KG1 (cell line): ENCODE results near the gene NLGN3.

ENCODE experiments used
- DNase-seq: peaks from one replicate; lab custom pipeline; 2025; lab: John Stamatoyannopoulos, UW

Gene NLGN3

DNA sequence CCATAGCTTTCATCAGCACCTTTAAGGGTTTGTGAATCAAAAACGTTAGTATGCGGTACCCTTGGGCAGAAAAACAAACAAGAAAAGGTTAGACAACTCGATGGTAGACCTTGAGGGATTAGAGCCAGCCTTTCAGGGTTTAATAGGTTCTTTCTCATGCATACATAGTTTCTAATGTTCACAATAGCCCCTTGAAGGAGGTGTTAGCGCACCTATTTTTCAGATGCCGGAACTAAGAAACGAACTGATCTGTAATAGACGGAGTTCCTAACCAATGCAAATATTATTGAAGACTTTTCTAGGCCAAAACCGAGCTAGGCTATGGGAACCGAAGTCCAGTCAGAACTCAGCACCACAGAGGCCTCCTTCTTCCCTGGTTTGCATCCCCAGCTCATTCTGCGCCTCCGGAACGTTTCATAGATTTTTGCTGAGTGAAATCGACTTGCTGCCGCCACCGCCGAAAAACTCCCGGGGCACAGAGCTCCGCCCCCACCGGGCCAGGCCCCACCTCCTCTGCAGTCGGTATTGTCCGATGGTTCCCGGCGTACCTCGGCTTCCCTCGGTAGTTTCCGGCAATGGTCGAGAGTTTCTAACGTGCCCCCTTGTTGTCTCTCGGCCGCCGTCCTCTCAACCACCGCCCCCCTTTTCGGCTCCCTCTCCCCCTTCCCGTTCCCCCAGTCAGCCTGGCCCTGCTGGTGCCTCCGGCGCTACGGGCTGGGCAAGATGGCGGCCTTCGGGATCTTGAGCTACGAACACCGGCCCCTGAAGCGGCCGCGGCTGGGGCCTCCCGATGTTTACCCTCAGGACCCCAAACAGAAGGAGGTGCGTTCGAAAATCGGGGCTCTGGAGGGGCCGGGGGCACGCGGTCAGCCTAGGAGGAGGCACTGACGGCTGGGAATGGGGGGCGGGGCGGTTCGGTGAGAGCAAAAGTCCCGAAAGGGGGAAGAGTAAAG lies 26.3 kb upstream of the NLGN3 start, which contains the start of gene MED12:
TSS of gene MED12 (plus strand) at position 565 of the 953 bp plus-strand sequence. CDS start at position 724, 159 bp downstream.
- DNase-seq = peak; percentile 17

DNA sequence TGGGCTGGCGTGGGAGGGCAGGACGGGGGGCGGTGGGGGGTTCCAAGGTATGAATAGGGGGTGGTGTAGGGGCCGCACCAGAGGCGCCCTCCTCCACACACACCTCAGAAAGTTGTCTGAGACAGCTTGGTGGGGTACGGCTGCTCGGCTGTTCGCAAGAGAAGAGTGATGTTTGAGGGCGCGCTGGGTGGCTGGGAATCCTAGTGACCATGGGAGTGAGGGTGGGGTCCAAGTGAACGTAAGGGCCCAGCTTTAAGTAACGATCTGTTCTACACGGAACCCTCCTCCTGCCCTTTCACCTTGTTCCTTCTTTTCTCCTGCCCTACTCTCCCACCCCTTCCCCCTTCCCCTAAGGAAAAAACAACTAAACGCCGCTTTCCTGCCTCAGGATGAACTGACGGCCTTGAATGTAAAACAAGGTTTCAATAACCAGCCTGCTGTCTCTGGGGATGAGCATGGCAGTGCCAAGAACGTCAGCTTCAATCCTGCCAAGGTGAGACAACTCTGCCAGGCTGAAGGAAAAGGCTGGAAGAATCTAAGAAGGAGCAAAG lies 25.6 kb upstream of the NLGN3 start:
- no peak for DNase-seq

GRCh38 chrX:71128166-71128833 lies 16.3 kb upstream of the NLGN3 start:
- DNase-seq = no peak

GRCh38 chrX:71128915-71129765 lies 15.5 kb upstream of the NLGN3 start:
- DNase-seq = peak; percentile 2

DNA sequence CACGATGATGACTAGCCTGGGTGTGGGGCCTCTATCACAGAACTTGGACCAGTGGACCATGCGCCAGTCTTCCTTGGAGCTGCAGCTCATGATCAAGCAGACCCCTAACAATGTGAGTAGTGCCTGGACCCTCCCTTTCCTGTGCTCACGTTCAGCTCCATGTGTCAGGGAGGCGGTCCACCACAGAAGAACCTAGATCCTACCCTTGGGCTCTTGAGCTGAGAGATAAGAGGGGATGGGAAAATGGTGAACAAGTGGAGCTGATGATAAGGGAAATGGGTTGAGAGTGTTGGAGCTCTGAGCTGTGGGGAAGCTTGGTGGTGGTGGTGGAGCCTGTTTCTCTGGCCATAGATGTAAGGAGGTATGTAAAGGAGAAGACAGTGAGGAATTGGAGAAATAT lies 13.1 kb upstream of the NLGN3 start:
- DNase-seq = no peak

DNA sequence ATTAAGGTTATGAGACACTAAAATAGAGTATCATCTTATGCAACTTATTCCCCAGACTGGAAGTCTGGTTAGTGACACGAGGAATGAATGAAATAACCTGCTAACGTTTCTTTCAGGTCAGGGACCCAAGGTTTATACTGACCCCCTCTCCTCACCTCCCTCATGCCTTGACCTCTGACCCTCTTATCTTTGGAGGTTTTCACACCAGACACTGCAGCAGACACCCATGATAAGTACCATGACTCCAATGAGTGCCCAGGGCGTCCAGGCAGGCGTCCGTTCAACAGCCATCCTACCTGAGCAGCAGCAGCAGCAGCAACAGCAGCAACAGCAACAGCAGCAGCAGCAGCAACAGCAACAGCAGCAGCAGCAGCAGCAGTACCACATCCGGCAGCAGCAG lies 4.2 kb upstream of the NLGN3 start:
- no peak for DNase-seq

- DNase-seq = no peak
Observed at GRCh38 chrX:71143508-71143907, 1.1 kb upstream of the NLGN3 start.

- no peak for DNase-seq
Observed at GRCh38 chrX:71147496-71148277, 3.0 kb downstream of the NLGN3 start.

GRCh38 chrX:71148278-71148663 lies 3.6 kb downstream of the NLGN3 start:
- no peak for DNase-seq

DNA sequence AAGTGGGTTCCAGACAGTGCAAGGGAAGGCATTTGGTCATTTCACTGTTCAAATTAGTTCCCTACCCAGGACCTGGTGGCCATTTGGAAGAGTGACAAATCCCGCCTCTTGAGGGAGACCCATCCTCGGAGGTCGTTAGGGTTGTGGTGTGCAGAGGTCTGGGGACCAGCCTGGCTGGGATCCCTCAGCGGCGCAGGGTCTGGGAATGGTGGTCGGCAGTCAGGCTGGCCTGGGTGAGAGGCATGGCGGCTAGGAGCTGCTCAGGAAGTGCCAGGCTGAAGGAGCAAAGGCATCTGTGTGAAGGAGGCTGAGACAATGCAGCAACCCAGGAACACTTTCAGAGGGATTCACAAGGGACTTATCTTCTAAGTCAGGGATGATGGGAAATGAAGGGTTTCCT lies 6.7 kb downstream of the NLGN3 start:
- no peak for DNase-seq

GRCh38 chrX:71154196-71154595 lies 9.6 kb downstream of the NLGN3 start:
- DNase-seq = no peak

- DNase-seq = no peak
Observed at GRCh38 chrX:71154641-71155040, 10.0 kb downstream of the NLGN3 start.

GRCh38 chrX:71158603-71159002 lies 14.0 kb downstream of the NLGN3 start:
- DNase-seq = no peak

DNA sequence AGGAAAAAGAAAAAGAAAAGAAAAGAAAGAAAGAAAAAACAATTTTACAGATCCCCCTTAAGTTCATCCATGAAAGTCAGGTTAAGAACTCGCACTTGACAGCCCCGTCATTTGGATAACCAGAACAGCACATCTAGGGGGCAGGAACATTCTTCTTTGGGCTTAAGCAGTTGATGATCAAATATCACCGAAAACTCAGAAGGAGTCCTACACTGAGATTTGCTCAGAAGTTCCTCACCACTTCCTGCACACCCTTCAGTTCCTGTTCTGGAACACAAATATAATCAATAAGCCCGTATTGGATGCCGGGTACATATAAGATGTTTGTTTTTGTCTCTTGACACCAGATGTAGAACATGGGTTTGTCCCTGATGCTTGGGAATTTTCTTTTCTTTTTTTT lies 14.7 kb downstream of the NLGN3 start:
- DNase-seq = no peak

DNA sequence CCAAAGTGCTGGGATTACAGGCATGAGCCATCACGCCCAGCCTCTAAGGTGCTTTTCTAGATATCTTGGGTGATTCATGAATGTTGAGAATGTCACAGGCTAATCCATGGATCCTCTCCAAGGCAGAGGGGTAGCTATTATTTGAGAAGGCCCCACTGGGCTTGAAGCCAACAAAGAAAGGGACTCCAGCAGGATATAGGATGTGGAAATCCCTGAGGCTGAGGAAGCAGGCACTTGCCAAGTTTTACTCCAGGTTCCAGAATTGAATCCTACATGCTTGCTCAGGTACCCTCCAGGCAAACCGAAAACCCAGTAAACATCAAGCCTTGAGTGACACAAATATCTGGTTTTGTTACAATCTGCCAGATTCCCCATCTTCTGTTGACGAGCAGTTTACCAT lies 15.8 kb downstream of the NLGN3 start:
- no peak for DNase-seq

DNA sequence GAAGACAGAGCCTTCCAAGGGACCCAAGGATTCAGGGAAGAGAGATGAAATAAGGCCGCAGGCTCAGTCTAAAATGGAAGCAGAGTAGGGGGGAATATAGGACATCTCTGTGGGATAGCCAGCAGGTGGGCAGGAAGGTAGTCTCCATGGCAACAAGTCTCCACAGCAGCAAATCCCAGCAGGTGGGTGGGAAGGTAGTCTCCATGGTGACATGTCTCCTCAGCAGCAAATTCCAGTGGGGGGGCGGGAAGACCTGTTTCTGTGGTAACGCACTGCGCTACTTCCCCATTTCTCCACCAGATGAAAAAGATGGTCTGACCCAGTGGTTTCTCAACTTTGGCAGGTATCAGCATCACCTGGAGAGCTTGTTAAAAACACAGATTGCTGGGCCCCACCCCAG lies 18.3 kb downstream of the NLGN3 start:
- DNase-seq = no peak

DNA sequence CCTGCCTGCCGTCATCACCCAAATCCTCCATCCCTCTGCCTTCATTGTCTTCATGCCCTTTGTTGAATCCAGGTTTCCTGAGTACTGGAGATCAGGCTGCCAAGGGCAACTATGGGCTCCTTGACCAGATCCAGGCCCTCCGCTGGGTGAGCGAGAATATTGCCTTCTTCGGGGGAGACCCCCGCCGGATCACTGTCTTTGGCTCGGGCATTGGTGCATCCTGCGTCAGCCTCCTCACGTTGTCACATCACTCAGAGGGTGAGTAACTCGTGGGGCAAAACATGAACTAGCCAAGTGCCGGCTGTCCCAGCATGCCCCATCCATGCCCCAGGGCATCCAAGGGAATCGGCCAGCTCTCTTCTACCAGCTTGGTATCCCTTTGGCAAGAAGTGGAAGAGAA lies 19.4 kb downstream of the NLGN3 start:
- DNase-seq = no peak

GRCh38 chrX:71166461-71166860 lies 21.8 kb downstream of the NLGN3 start:
- DNase-seq = no peak

GRCh38 chrX:71167031-71167781 lies 22.6 kb downstream of the NLGN3 start:
- no peak for DNase-seq

- no peak for DNase-seq
Observed at GRCh38 chrX:71168134-71168533, 23.5 kb downstream of the NLGN3 start.
